Activated naive CD4-positive, alpha-beta T cell treated with anti-CD3 and anti-CD28 coated beads, Interleukin-2, amount 50 U/mL, for 24 hours (primary cell): Measurements from ENCODE around the gene C3orf20.

Experiments
- H3K27ac Mint-ChIP-seq: one replicate; pipeline ENCODE4 v1.8.0; 2021; ENCODE audit warnings: mild to moderate bottlenecking, mixed read lengths
- H3K27me3 Mint-ChIP-seq: one replicate; pipeline ENCODE4 v1.8.0; 2021; ENCODE audit warnings: mixed read lengths
- H3K36me3 Mint-ChIP-seq: one replicate; pipeline ENCODE4 v1.8.0; 2021; ENCODE audit warnings: mixed read lengths
- H3K4me1 Mint-ChIP-seq: one replicate; pipeline ENCODE4 v1.8.0; 2021; ENCODE audit warnings: mixed read lengths
- H3K4me3 Mint-ChIP-seq: one replicate; pipeline ENCODE4 v1.8.0; 2021; ENCODE audit warnings: mild to moderate bottlenecking, mixed read lengths
- H3K9me3 Mint-ChIP-seq: one replicate; pipeline ENCODE4 v1.8.0; 2021; ENCODE audit warnings: mixed read lengths

The C3orf20 gene

DNA sequence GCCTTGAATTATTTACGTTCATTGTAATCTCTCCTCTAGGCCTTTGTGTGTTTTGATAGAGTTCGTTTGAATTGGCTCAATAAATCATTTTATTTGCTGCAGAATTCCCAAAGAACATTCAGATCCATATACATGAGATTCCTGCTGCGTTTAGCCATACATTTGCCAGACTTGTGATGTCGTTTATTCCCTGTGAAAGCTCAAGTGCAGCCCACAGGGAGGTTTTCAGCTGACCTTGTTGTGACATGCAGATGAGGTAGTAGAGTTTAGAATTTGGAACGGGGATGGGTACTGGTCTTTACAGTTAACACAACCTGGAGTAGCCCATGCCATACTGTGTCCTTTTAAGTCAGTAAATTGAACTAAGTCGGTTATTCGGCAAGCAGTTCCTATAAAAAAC lies at the start of gene C3orf20:
TSS of gene C3orf20 (plus strand) at position 301 of the 400 bp plus-strand sequence. CDS start 7,573 bp downstream, outside the sequence.
- no peak within 1 kb of the TSS for H3K27ac Mint-ChIP-seq
- no peak within 1 kb of the TSS for H3K4me3 Mint-ChIP-seq
- H3K4me1 Mint-ChIP-seq, result no peaks in the 10 kb centered on the region
- H3K27me3 Mint-ChIP-seq, result no peaks in the 10 kb centered on the region
- no peaks in the 10 kb centered on the region for H3K9me3 Mint-ChIP-seq
- peaks cover 9% of the 10 kb centered on the region for H3K36me3 Mint-ChIP-seq

DNA sequence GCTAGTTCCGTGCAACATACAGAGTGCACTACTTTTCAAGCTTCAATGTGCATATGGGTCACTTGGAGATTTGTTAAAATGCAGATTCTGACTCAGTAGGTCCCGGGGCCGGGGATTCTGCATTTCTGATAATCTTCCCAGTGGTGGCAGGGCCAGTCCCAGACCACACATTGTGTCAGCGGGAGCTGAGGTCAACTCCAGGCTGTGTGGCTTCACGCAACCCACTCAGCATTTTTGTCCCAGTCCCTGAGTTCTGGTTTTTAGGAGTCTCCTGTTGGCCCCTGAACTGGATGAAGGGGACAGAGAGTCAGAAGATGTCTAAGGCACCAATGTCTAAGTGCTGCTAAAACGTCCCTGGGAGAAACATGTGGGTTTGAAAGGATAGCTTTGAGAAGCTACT lies 49.5 kb upstream of the C3orf20 start:
- Mint-ChIP-seq H3K4me3 (no peak overlapping the region), H3K27ac (no peak overlapping the region), H3K4me1 (no peaks in the 10 kb centered on the region), H3K9me3 (no peaks in the 10 kb centered on the region), H3K27me3 (peaks cover 2% of the 10 kb centered on the region), H3K36me3 (no peaks in the 10 kb centered on the region)

DNA sequence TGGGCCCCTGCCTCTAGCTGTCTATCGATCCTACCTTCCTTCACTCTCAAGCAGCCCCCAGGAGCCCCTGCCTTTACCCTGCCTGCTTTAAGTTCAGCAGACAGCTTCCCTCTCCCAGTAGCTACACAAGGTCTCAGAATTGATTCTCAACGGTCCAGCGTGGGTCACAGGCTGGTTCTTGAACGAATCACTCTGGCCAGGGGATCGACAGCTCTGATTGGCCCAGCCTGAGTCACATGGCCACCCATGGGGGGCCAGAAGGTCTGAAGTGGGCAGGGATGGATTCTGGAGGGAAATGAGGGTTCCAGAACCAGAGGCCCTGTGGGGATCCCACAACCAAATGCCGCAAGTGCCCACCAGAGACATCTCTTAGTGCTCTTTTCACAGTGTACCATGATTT lies 47.1 kb upstream of the C3orf20 start:
- Mint-ChIP-seq H3K36me3 (no peaks in the 10 kb centered on the region), H3K9me3 (no peaks in the 10 kb centered on the region), H3K27ac (no peak overlapping the region), H3K4me3 (no peak overlapping the region), H3K27me3 (peaks cover 2% of the 10 kb centered on the region), H3K4me1 (no peaks in the 10 kb centered on the region)

DNA sequence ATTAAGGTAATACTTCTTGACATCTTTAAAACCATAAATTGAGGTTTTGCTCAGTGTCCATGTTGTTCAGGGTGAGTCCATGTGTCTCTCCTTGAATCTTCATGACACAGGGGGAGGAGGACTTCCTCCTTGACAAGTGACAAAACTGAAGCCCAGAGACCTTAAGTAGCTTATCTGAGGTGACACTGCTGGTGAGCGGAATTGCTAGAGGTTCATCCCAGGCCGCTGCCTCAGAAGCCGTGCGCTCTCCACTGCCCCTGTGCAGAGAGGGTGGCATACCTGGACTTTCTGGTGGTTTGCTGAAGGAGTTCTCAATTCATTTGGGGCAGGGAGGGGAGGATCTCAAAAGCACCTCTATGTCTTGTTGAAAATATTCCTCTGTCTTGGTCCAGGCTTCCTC lies 46.5 kb upstream of the C3orf20 start:
- no peak overlapping the region for H3K4me3 Mint-ChIP-seq
- H3K4me1 Mint-ChIP-seq, result no peaks in the 10 kb centered on the region
- no peaks in the 10 kb centered on the region for H3K36me3 Mint-ChIP-seq
- peaks cover 2% of the 10 kb centered on the region for H3K27me3 Mint-ChIP-seq
- no peak overlapping the region for H3K27ac Mint-ChIP-seq
- H3K9me3 Mint-ChIP-seq, result no peaks in the 10 kb centered on the region

DNA sequence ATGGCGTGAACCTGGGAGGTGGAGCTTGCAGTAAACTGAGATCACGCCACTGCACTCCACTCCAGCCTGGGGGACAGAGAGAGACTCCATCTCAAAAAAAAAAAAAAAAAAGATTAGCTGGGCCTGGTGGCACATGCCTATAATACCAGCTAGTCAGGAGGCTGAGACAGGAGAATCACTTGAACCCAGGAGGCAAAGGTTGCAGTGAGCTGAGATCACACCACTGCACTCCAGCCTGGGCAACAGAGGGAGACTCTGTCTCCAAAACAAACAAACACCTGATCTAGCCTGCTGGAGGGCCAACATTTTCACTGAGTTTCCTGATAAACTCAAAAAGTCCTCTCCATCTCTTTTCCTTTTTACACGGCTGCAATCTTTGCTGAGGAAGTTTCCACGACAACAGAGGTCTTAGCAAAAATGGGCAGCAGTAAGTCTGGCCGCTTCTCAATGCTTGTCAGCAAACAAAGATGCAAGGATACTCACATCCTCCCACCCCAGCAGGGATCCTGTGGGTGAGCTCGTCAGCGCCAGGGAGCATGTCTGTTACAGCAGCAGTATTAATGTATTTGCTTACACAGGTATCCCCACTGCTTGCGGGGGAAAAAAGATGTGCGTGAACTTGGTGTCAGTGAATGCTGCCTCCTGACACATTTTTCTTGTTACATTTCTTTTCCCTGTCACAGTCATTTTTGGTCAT lies 44.4 kb upstream of the C3orf20 start:
- no peaks in the 10 kb centered on the region for H3K9me3 Mint-ChIP-seq
- no peaks in the 10 kb centered on the region for H3K36me3 Mint-ChIP-seq
- H3K27ac Mint-ChIP-seq, result no peak overlapping the region
- H3K27me3 Mint-ChIP-seq, result peaks cover 7% of the 10 kb centered on the region
- H3K4me1 Mint-ChIP-seq, result no peaks in the 10 kb centered on the region
- no peak overlapping the region for H3K4me3 Mint-ChIP-seq

DNA sequence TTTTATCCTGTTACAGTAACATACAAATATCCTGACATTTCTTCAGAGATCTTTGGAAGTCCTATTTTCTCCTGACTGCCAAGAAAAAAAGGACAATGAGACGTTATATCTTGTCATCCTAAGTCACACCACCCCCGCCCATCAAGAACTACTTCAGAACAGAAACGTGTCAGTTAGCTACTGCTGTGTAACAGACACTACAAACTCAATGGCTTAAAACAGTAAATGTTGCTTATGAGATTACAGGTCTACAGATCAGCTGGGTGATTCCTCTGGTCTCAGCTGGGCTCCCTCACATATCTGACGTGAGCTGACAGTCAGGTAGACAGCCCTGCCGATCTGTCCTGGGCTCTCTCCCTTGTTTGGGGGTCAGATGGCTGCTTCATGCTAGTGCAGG lies 43.8 kb upstream of the C3orf20 start:
- no peak overlapping the region for H3K4me3 Mint-ChIP-seq

DNA sequence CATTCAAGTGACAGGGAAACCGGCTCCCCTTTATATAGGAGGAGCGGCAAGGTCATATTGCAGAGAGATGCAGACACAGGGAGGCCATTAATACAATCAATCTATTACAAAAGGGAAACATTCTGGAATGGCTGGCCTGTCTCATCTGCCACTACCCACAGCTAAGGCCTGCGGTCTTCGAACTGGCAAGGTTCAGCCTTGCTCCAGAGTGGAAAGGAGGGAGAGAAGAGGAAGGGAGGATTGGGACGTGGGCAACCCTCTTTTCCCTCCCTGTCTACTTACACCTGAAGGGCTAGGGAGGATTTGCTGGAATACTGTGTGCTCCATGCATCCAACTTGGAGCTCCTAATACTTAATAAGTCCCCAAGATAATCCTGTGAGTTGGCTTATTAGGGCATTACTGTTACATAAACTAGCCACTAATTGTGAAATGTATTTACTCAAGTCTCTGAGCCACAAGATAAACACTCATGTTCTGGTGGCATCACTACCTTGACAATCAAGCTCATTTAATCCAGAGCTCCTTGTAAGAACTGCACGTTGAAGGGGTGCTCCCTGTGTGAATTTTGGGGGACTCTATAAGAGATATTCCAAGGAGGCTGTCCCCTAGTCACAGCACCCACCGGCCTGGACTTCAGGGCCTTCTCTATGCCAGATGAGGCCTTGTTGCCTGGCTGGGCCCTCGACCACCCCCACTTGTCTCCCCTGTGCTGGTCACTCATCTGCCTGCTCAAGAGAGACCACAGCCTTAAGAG lies 43.1 kb upstream of the C3orf20 start:
- H3K9me3 Mint-ChIP-seq, result no peaks in the 10 kb centered on the region
- H3K4me3 Mint-ChIP-seq, result no peak overlapping the region
- H3K27ac Mint-ChIP-seq, result no peak overlapping the region
- H3K27me3 Mint-ChIP-seq, result peaks cover 10% of the 10 kb centered on the region
- H3K36me3 Mint-ChIP-seq, result no peaks in the 10 kb centered on the region
- no peaks in the 10 kb centered on the region for H3K4me1 Mint-ChIP-seq

More for the DNA sequence above, 43.8 kb upstream of the C3orf20 start:
- Mint-ChIP-seq H3K27ac (no peak overlapping the region), H3K4me1 (no peaks in the 10 kb centered on the region), H3K9me3 (no peaks in the 10 kb centered on the region), H3K27me3 (peaks cover 7% of the 10 kb centered on the region), H3K36me3 (no peaks in the 10 kb centered on the region)

DNA sequence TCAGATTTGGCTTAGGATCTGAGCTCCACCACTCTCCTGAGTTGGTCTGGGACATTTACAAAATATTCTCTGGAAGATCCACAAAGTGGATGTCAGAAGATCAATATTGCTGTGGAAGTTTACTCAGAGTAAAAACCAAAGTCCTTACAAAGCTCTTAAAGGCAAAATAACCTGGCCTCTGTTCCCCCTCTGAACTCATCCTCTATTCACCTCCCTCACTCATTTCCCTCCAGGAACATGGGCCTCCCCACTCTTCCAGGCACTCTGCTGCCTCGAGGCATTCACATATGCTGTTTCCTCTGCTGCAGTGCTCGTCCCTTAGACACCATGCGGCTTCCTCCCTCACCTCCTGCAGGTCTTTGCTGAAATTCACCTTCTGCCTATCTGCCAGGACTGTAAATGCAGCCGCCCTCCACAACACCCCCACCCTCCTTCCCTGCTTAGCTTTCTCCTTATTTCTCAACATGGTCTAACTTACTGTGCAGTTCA lies 42.5 kb upstream of the C3orf20 start:
- H3K4me3 Mint-ChIP-seq, result no peak overlapping the region
- no peaks in the 10 kb centered on the region for H3K36me3 Mint-ChIP-seq
- no peaks in the 10 kb centered on the region for H3K4me1 Mint-ChIP-seq
- H3K27ac Mint-ChIP-seq, result peak overlapping the region; percentile 37
- H3K9me3 Mint-ChIP-seq, result no peaks in the 10 kb centered on the region
- peaks cover 16% of the 10 kb centered on the region for H3K27me3 Mint-ChIP-seq

DNA sequence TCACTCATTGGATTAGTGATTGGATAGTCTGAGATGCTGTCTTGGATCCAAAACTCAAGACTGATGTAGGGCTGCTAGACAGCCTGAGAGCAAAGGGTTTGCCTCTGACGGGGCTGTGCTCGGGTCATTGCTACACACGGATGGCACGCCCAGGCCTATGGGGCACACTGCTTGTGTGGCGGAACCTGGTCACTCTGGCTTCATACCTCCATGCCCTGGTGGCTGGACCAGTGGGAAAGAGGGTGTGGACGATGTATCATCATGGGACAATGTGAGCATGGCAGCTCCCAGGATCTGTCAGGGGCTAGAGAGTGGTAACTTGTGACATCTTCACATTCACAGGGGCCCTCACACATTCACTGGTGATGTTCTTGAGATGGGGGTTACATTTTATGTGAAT lies 41.5 kb upstream of the C3orf20 start:
- H3K4me3 Mint-ChIP-seq, result no peak overlapping the region
- H3K4me1 Mint-ChIP-seq, result no peaks in the 10 kb centered on the region

DNA sequence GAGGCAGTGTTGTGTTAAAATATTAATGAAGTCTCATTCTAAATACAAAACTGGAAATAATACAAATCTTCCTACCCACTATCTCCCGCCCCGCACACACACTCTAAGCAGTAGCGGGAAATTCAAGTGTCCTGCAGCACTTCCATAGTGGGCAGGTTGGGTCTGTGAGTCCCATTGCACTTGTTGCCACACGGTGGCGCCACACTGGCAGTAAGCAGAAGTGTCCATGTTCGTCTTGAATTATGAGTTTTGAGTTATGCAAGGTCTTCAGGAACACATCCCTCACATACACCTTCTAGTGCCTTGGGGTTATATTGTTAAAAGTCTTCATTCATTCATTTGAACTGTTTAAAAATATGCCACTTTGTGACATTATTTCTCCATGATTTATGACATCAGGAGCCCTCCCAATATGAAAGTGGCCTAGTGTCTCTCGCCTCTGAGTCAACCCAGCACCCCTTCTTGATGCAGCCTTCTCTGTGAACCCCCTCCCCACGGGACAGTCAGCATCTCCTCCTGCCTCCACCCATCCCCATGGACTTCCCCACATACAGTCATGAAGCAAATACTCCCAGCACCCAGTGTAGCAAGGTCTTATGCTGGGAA lies 41.0 kb upstream of the C3orf20 start:
- Mint-ChIP-seq H3K4me3 (no peak overlapping the region), H3K4me1 (no peaks in the 10 kb centered on the region), H3K27ac (no peak overlapping the region), H3K27me3 (peaks cover 22% of the 10 kb centered on the region), H3K9me3 (no peaks in the 10 kb centered on the region), H3K36me3 (no peaks in the 10 kb centered on the region)

More for the DNA sequence above, 41.5 kb upstream of the C3orf20 start:
- no peaks in the 10 kb centered on the region for H3K9me3 Mint-ChIP-seq
- H3K27me3 Mint-ChIP-seq, result peaks cover 21% of the 10 kb centered on the region
- H3K36me3 Mint-ChIP-seq, result no peaks in the 10 kb centered on the region
- H3K27ac Mint-ChIP-seq, result no peak overlapping the region

DNA sequence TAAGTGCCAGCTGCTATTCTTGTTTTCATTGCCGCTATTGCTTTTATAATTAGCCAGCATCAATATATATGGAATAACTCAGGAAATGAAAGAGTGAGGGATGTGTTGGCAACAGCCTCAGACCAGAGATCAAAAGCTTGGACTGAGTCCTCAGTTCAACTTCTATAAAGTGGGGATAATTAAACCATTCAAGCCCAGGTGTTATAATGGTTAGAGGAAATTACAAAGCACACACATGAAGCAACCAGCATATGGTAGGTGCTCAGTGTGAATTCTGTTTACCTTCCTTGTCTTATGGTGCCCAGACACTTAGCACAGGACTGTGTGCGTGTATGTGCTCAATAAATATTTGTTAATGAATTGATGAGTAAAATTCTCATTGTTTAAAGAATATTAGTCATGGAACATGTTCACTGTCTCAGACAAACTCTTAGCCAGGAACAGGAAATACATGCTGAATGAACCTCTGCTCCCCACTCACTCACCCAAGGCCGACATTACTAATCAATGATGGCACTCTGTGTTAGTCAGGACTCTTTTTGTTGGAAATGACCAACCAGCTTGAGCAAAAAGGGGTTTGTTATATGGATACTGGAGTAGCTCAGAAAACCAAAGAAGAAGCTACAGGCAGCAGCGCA lies 40.1 kb upstream of the C3orf20 start:
- no peaks in the 10 kb centered on the region for H3K4me1 Mint-ChIP-seq
- no peak overlapping the region for H3K27ac Mint-ChIP-seq
- no peak overlapping the region for H3K4me3 Mint-ChIP-seq
- H3K36me3 Mint-ChIP-seq, result no peaks in the 10 kb centered on the region
- H3K27me3 Mint-ChIP-seq, result peaks cover 20% of the 10 kb centered on the region
- no peaks in the 10 kb centered on the region for H3K9me3 Mint-ChIP-seq

DNA sequence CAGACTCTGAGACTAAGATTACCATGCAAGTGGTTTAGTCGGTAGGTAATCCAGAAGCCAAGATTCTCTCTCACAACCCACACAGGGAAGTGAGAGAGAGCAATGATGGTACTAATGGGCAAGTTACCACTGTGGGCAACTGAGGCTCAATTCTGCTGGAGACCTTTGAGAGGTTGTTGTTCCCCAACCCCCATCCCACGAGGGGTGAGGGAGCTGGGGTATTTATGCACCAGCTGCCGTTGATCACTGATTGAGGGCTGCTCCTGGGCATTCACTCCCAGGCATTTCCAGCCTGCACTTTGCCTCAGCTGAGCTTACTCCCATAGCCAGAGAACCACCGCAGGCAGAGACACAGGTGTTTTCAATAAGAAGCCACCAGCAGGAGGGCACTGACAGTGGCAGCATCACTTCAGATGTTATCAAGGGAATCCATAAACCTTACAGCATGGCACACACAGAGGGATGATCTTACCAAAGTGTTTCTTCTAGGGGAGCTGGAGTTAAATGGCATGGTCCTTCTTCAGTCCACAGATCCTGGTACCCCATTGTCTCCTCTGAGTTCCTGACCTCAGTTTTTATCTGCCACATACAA lies 38.3 kb upstream of the C3orf20 start:
- H3K27ac Mint-ChIP-seq, result no peak overlapping the region
- H3K4me1 Mint-ChIP-seq, result no peaks in the 10 kb centered on the region
- no peaks in the 10 kb centered on the region for H3K9me3 Mint-ChIP-seq
- no peaks in the 10 kb centered on the region for H3K36me3 Mint-ChIP-seq
- no peak overlapping the region for H3K4me3 Mint-ChIP-seq
- peaks cover 20% of the 10 kb centered on the region for H3K27me3 Mint-ChIP-seq

DNA sequence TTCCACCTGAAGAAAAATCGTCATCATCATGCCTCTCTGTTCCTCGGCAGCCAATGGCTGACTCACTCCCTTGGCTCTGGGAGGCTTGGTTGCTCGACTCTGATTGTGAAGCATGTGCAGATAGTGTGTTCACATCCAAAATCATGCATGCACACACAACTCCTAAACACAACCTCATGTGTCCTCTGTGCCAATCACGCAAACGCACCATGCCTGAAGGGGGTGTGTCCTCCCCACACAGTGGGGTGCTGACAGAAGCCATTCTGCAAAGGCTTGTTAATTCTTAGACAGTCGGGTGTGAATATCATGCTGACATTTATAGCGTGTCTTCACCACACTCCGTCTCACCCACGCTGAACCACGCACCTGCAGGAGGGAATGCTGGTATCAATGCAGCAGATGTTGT lies 34.8 kb upstream of the C3orf20 start:
- Mint-ChIP-seq H3K27ac (no peak overlapping the region), H3K27me3 (peaks cover 18% of the 10 kb centered on the region)

DNA sequence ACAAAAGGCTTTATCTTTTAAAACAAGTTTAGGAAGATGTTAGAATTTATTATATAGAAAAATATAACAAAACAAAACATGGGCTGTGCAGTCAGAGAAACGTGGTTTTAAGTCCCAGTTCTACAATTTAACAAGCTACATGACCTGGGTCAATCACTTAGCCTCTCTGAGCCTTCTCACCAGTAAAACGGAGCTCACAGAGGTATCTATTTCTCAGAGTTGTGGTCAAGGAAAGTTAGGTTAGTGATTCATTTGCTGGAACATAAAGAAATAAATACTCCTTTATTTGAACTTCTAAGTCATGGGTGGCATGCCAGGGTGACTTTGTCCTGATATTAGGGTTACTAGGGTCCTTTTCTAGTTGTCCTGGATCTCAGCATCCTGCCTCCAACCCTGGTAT lies 34.2 kb upstream of the C3orf20 start:
- Mint-ChIP-seq H3K9me3 (no peaks in the 10 kb centered on the region), H3K27me3 (peaks cover 15% of the 10 kb centered on the region), H3K4me1 (no peaks in the 10 kb centered on the region), H3K36me3 (no peaks in the 10 kb centered on the region), H3K4me3 (no peak overlapping the region), H3K27ac (no peak overlapping the region)

More for the DNA sequence above, 34.8 kb upstream of the C3orf20 start:
- H3K4me1 Mint-ChIP-seq, result no peaks in the 10 kb centered on the region
- no peaks in the 10 kb centered on the region for H3K36me3 Mint-ChIP-seq
- H3K9me3 Mint-ChIP-seq, result no peaks in the 10 kb centered on the region
- no peak overlapping the region for H3K4me3 Mint-ChIP-seq

DNA sequence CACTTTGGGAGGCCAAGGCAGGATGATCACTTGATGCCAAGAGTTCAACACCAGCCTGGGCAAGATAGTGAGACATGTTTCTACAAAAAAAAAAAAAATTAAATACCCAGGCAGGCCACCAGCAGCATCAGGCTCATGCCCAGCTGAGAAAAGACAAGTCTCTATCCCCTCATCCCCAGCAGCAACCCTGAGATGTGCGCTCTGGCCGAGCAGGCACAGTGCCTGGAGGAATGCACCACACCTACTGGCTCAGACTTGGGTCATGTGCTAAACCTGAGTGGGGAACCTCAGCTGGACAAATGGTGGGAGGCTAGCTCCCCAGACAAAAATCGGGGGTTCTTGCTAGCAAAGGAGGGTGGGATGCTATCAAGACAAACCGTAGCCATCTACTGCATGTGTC lies 33.6 kb upstream of the C3orf20 start:
- Mint-ChIP-seq H3K4me1 (no peaks in the 10 kb centered on the region), H3K36me3 (no peaks in the 10 kb centered on the region), H3K9me3 (no peaks in the 10 kb centered on the region), H3K27me3 (peaks cover 15% of the 10 kb centered on the region), H3K4me3 (no peak overlapping the region), H3K27ac (no peak overlapping the region)
